Gastroesophageal sphincter (tissue), 4 donors: Measurements from ENCODE around the gene ARFIP2. TPM values are rescaled to one million over a fixed set of nuclear protein-coding genes. Genes with fewer than 3 reads are reported as not detected.

Experiments used
- ATAC-seq: fragments of 150-250 bp; one replicate; pipeline ENCODE4 v1.9.1; 2016; ENCODE audit warnings: mild to moderate bottlenecking, moderate library complexity
- H3K27ac ChIP-seq, 4 donors: fragments of 200-600 bp; sonication (generic) in 3 of 4; 1 replicate in 3 of 4; 2 replicates in 1 of 4; pipeline ENCODE4 v1.5.1; 2016 to 2019
- H3K27me3 ChIP-seq: fragments of 200-600 bp; sonication (generic); one replicate; pipeline ENCODE4 v1.5.1; 2019
- H3K36me3 ChIP-seq, 2 donors: fragments of 200-600 bp; sonication (generic); one replicate each; pipeline ENCODE4 v1.5.1; 2019; ENCODE audit warnings: control low read depth in 1 of 2
- H3K4me1 ChIP-seq, 3 donors: fragments of 200-600 bp; sonication (generic); 1 replicate in 2 of 3; 2 replicates in 1 of 3; pipeline ENCODE4 v1.5.1; 2016 to 2019; ENCODE audit warnings: control low read depth in 2 of 3
- H3K4me3 ChIP-seq, 2 donors: fragments of 200-600 bp; sonication (generic); one replicate each; pipeline ENCODE4 v1.5.1; 2019; ENCODE audit warnings: mild to moderate bottlenecking in 1 of 2, moderate library complexity in 1 of 2
- H3K9me3 ChIP-seq, 3 donors: fragments of 200-600 bp; sonication (generic); one replicate each; pipeline ENCODE4 v1.5.1; 2017 to 2019; ENCODE audit warnings: control low read depth in 2 of 3
- EP300 ChIP-seq: sonication (generic); formaldehyde crosslinking; IDR thresholded peaks from one replicate; pipeline ENCODE4 v1.6.1; 2017; ENCODE audit warnings: antibody characterized with exemption, mild to moderate bottlenecking
- POLR2A ChIP-seq, 2 donors: fragments of 450-650 bp; IDR thresholded peaks; one replicate each; pipeline ENCODE4 v1.6.1; 2017; ENCODE audit warnings: antibody characterized with exemption in 2 of 2, mild to moderate bottlenecking in 2 of 2, moderate library complexity in 1 of 2
- POLR2AphosphoS5 ChIP-seq: sonication (generic); formaldehyde crosslinking; IDR thresholded peaks from one replicate; pipeline ENCODE4 v1.6.1; 2017; ENCODE audit warnings: antibody characterized with exemption
- WGBS, 2 donors: methylation state at CpG; one replicate each; pipeline ENCODE4 v1.1.5; 2018; ENCODE audit warnings: low coverage in 1 of 2; 5-methylcytosine and 5-hydroxymethylcytosine counted together
- total RNA-seq, 4 donors: library from RNA; depleted of rRNA; stranded (reverse); fragments of >200 nt; gene quantifications; one replicate each; pipeline ENCODE4 v1.1.0, GENCODE V29; 2016
- TF ChIP-seq, protein P1 (sequence below), 4 experiments: fragments of 200-600 bp in 2 of 4; fragments of 450-650 bp in 2 of 4; sonication (generic) in 1 of 4; IDR thresholded peaks; one replicate each; pipeline ENCODE4 v1.5.1; 2017 to 2019; ENCODE audit warnings: antibody characterized with exemption in 4 of 4, mild to moderate bottlenecking in 2 of 4, moderate library complexity in 2 of 4

ARFIP2 gene
- total RNA-seq, 4 donors from 2014 or later: 35.7 to 55.1 (median 51.2) TPM

DNA sequence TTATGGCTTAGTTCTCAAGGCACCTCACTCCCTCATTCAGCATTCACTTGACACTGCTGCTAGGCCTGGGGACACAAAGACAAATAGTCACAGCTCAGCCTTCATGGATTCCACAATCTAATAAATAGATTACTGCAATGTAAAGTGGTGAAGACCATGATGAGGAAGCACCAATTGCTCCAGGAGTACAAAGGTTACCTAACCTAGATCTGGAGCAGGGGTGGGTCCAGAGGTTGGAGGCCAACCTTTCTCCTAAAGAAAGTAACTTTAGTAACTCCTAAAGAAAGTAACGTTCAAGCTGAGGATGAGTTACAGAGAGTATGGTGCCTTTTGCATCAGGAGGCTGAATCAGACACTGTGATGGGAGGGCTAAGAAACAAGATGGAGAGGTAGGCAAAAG, 11.5 kb downstream of the ARFIP2 start:
- no peak for ATAC-seq

GRCh38 chr11:6468712-6469495, 12.2 kb downstream of the ARFIP2 start:
- WGBS, 2 donors: 10 to 28% methylated on average over 6 of the region's 6 CpGs
- Histone ChIP-seq H3K9me3 (no peaks in the 10 kb centered on the region), H3K36me3 (peaks cover 0 to 28% of the 10 kb centered on the region in 2 donors), H3K4me1 (peaks cover 0 to 52% (median 13%) of the 10 kb centered on the region in 3 donors), H3K27ac (peak overlapping the region; percentile 6 to 66 (median 56)), H3K4me3 (no peak overlapping the region), H3K27me3 (no peaks in the 10 kb centered on the region)
- TF ChIP-seq, protein P1, sequence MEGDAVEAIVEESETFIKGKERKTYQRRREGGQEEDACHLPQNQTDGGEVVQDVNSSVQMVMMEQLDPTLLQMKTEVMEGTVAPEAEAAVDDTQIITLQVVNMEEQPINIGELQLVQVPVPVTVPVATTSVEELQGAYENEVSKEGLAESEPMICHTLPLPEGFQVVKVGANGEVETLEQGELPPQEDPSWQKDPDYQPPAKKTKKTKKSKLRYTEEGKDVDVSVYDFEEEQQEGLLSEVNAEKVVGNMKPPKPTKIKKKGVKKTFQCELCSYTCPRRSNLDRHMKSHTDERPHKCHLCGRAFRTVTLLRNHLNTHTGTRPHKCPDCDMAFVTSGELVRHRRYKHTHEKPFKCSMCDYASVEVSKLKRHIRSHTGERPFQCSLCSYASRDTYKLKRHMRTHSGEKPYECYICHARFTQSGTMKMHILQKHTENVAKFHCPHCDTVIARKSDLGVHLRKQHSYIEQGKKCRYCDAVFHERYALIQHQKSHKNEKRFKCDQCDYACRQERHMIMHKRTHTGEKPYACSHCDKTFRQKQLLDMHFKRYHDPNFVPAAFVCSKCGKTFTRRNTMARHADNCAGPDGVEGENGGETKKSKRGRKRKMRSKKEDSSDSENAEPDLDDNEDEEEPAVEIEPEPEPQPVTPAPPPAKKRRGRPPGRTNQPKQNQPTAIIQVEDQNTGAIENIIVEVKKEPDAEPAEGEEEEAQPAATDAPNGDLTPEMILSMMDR (IDR thresholded peaks at IDR 0.05): no peak
- TF ChIP-seq POLR2AphosphoS5 (no peak), EP300 (no peak), POLR2A (IDR thresholded peaks at IDR 0.05) (no peak)
- peak; percentile 84 for ATAC-seq

More for the DNA sequence above, 11.5 kb downstream of the ARFIP2 start:
- TF ChIP-seq EP300: no peak
- no peak for TF ChIP-seq POLR2AphosphoS5
- TF ChIP-seq, protein P1 (IDR thresholded peaks at IDR 0.05): no peak
- no peak for TF ChIP-seq POLR2A (IDR thresholded peaks at IDR 0.05)
- Histone ChIP-seq H3K36me3 (peaks cover 0 to 21% of the 10 kb centered on the region in 2 donors), H3K9me3 (no peaks in the 10 kb centered on the region), H3K4me3 (no peak overlapping the region), H3K27me3 (no peaks in the 10 kb centered on the region), H3K27ac (peak overlapping the region; percentile 6 to 66 (median 56)), H3K4me1 (peaks cover 0 to 57% (median 16%) of the 10 kb centered on the region in 3 donors)
- 69 to 100% methylated on average over 1 of the region's 1 CpG for WGBS, 2 donors

DNA sequence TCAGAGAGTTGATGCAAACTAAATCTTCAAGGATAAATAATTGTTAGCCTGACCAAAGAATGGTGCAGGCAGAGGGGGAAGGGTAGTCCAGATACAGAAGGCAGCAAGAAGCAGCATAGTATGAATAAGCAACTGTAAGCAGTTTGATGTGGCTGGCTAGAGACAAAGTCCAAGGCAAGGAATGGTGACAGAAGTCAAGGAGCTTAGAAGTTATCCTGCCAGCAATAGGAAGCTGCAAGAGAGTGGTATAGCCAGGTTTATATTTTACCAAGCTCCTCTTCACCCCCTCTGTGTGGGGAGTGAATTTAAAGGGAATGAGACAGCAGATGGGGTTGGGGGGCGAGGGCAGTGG, 22.1 kb downstream of the ARFIP2 start:
- H3K4me3 ChIP-seq: no peak overlapping the region
- no peaks in the 10 kb centered on the region for H3K9me3 ChIP-seq
- H3K27me3 ChIP-seq: no peaks in the 10 kb centered on the region
- WGBS, 2 donors: 86 to 100% methylated on average over 1 of the region's 1 CpG
- no peaks in the 10 kb centered on the region for H3K4me1 ChIP-seq
- ATAC-seq: no peak
- TF ChIP-seq POLR2AphosphoS5: no peak
- TF ChIP-seq EP300: no peak
- TF ChIP-seq, protein P1 (IDR thresholded peaks at IDR 0.05): no peak
- TF ChIP-seq POLR2A (IDR thresholded peaks at IDR 0.05): no peak
- peaks cover 0 to 95% of the 10 kb centered on the region in 2 donors for H3K36me3 ChIP-seq
- no peak overlapping the region for H3K27ac ChIP-seq

- 70 to 85% methylated on average over 1 to 2 of the region's 2 CpGs for WGBS, 2 donors
- no peak for TF ChIP-seq POLR2AphosphoS5
- TF ChIP-seq, protein P1 (IDR thresholded peaks at IDR 0.05): no peak
- TF ChIP-seq POLR2A (IDR thresholded peaks at IDR 0.05): no peak
- no peak for TF ChIP-seq EP300
- no peak overlapping the region for H3K27ac ChIP-seq
- H3K9me3 ChIP-seq: no peaks in the 10 kb centered on the region
- no peak for ATAC-seq
- no peaks in the 10 kb centered on the region for H3K4me1 ChIP-seq
- H3K36me3 ChIP-seq: peaks cover 0 to 95% of the 10 kb centered on the region in 2 donors
- no peak overlapping the region for H3K4me3 ChIP-seq
- H3K27me3 ChIP-seq: no peaks in the 10 kb centered on the region
Measured at GRCh38 chr11:6458352-6459098, 22.6 kb downstream of the ARFIP2 start.
